Transverse colon (tissue), 4 donors: ENCODE results near the gene KMT2B. TPM values are rescaled to one million over a fixed set of nuclear protein-coding genes. Genes with fewer than 3 reads are reported as not detected.

Source experiments
- DNase-seq: peaks from one replicate; pipeline ENCODE4 v3.0.0-alpha.2; 2019
- H3K27ac ChIP-seq, 4 donors: fragments of 200-600 bp; sonication (generic); 2 replicates each; pipeline ENCODE4 v1.5.1; 2016 to 2018; ENCODE audit warnings: inconsistent platforms in 4 of 4
- H3K27me3 ChIP-seq: fragments of 200-600 bp; sonication (generic); 2 replicates; pipeline ENCODE4 v1.5.1; 2017; ENCODE audit warnings: inconsistent platforms
- H3K36me3 ChIP-seq, 4 donors: fragments of 200-600 bp; sonication (generic); 2 replicates each; pipeline ENCODE4 v1.5.1; 2017 to 2019; ENCODE audit warnings: inconsistent platforms in 4 of 4
- H3K4me1 ChIP-seq, 4 donors: fragments of 200-600 bp; sonication (generic); 2 replicates each; pipeline ENCODE4 v1.5.1; 2017 to 2020; ENCODE audit warnings: inconsistent platforms in 4 of 4
- H3K4me3 ChIP-seq, 4 donors: fragments of 200-600 bp; sonication (generic); 1 replicate in 1 of 4; 2 replicates in 3 of 4; pipeline versions ENCODE4 v1.5.1 to v1.6.1; 2017 to 2019; ENCODE audit warnings: inconsistent platforms in 4 of 4
- H3K9me3 ChIP-seq, 2 donors: fragments of 200-600 bp; sonication (generic); 2 replicates each; pipeline ENCODE4 v1.5.1; 2017 to 2019; ENCODE audit warnings: inconsistent platforms in 2 of 2
- EP300 ChIP-seq: sonication (generic); formaldehyde crosslinking; IDR thresholded peaks from one replicate; pipeline ENCODE4 v1.6.1; 2017; ENCODE audit warnings: antibody characterized with exemption, low read depth
- POLR2A ChIP-seq: fragments of 450-650 bp; IDR thresholded peaks from one replicate; pipeline ENCODE4 v1.6.1; 2016; ENCODE audit warnings: antibody characterized with exemption, mild to moderate bottlenecking, moderate library complexity
- POLR2AphosphoS5 ChIP-seq, 3 donors: sonication (generic); formaldehyde crosslinking; IDR thresholded peaks; one replicate each; pipeline ENCODE4 v1.6.1; 2016; ENCODE audit warnings: antibody characterized with exemption in 3 of 3
- WGBS, 2 donors: methylation state at CpG; one replicate each; pipeline ENCODE4 v1.1.5; 2018; ENCODE audit warnings: low coverage in 1 of 2; 5-methylcytosine and 5-hydroxymethylcytosine counted together
- in situ Hi-C, 4 donors: fragments of 200-750 bp; cut with MboI; loops; one replicate each; pipeline versions ENCODE4 v1.15.0 to v1.15.1; 2017; ENCODE audit warnings: low sequenced_read_pairs in 3 of 4, low pct_ligation_motif_present in 1 of 4, low pct_unique_long_range_greater_than_20kb in 1 of 4
- intact Hi-C: fragments of 100-400 bp; cut with DNase I; formaldehyde crosslinking; loops from one replicate; pipeline ENCODE4 v1.15.1; 2023; ENCODE audit warnings: low total_unique reads
- total RNA-seq, 4 donors: library from RNA; depleted of rRNA; stranded (reverse); fragments of >200 nt; gene quantifications; one replicate each; pipeline ENCODE4 v1.1.0, GENCODE V29; 2016
- TF ChIP-seq, protein P1 (sequence below), 5 experiments: fragments of 200-600 bp in 3 of 5; fragments of 450-650 bp in 2 of 5; sonication (generic) in 3 of 5; IDR thresholded peaks; 1 replicate in 2 of 5; 2 replicates in 3 of 5; pipeline ENCODE4 v1.5.1; 2016 to 2017; ENCODE audit warnings: antibody characterized with exemption in 5 of 5, inconsistent platforms in 3 of 5, mild to moderate bottlenecking in 2 of 5, moderate library complexity in 1 of 5

KMT2B gene, protein sequence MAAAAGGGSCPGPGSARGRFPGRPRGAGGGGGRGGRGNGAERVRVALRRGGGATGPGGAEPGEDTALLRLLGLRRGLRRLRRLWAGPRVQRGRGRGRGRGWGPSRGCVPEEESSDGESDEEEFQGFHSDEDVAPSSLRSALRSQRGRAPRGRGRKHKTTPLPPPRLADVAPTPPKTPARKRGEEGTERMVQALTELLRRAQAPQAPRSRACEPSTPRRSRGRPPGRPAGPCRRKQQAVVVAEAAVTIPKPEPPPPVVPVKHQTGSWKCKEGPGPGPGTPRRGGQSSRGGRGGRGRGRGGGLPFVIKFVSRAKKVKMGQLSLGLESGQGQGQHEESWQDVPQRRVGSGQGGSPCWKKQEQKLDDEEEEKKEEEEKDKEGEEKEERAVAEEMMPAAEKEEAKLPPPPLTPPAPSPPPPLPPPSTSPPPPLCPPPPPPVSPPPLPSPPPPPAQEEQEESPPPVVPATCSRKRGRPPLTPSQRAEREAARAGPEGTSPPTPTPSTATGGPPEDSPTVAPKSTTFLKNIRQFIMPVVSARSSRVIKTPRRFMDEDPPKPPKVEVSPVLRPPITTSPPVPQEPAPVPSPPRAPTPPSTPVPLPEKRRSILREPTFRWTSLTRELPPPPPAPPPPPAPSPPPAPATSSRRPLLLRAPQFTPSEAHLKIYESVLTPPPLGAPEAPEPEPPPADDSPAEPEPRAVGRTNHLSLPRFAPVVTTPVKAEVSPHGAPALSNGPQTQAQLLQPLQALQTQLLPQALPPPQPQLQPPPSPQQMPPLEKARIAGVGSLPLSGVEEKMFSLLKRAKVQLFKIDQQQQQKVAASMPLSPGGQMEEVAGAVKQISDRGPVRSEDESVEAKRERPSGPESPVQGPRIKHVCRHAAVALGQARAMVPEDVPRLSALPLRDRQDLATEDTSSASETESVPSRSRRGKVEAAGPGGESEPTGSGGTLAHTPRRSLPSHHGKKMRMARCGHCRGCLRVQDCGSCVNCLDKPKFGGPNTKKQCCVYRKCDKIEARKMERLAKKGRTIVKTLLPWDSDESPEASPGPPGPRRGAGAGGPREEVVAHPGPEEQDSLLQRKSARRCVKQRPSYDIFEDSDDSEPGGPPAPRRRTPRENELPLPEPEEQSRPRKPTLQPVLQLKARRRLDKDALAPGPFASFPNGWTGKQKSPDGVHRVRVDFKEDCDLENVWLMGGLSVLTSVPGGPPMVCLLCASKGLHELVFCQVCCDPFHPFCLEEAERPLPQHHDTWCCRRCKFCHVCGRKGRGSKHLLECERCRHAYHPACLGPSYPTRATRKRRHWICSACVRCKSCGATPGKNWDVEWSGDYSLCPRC (N-terminal part only)
- 10 to 100 TPM; 31.8 to 63.9 (median 50.7) TPM for total RNA-seq

DNA sequence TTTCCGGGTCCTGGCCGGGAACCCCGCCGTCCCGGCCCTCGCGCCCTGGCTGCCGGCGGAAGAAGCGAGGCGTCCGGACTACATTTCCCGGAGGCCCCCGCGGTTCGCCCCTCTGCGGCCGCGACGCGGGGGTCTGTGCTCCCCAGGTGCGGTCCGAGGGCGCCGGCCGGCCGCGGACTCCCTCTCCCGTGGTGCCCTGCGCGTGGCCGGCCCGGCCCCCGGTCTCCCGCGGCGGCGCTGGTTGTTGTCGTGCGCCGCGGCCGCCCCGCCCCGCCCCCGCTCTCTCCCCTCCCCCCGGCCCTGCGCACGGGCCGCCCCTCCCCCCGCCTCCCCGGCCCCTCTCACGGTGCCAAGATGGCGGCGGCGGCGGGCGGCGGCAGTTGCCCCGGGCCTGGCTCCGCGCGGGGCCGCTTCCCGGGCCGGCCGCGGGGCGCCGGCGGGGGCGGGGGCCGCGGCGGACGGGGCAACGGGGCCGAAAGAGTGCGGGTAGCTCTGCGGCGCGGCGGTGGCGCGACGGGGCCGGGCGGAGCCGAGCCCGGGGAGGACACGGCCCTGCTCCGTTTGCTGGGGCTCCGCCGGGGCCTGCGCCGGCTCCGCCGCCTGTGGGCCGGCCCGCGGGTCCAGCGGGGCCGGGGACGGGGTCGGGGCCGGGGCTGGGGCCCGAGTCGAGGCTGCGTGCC, at the start of gene KMT2B:
Gene KMT2B (plus strand): TSS at position 339 of the 680 bp plus-strand sequence. CDS start 16 bp downstream, at position 355.
- Histone ChIP-seq H3K27me3 (no peaks in the 10 kb centered on the region), H3K4me3 (peak within 1 kb of the TSS; percentile 81 to 89 (median 86)), H3K27ac (peak within 1 kb of the TSS; percentile 91 to 95 (median 92)), H3K36me3 (peaks cover 0 to 12% (median 3%) of the 10 kb centered on the region in 4 donors), H3K9me3 (no peaks in the 10 kb centered on the region), H3K4me1 (peaks cover 18 to 28% (median 24%) of the 10 kb centered on the region in 4 donors)
- WGBS, 2 donors = 1% methylated on average over 33 of the region's 109 CpGs; no CpG with 5 or more reads in 1 of the 2 donors
- peak; percentile 96 for DNase-seq
- TF ChIP-seq POLR2A = no peak
- TF ChIP-seq POLR2AphosphoS5 (IDR thresholded peaks at IDR 0.05) = peak in 1 of 3 donors; percentile 7
- in situ Hi-C loops (no loop called here), intact Hi-C loops (loop anchor here (10.0 kb wide), 1 partner anchor 173 kb away; the partner anchor contains the start of gene TMEM147)

DNA sequence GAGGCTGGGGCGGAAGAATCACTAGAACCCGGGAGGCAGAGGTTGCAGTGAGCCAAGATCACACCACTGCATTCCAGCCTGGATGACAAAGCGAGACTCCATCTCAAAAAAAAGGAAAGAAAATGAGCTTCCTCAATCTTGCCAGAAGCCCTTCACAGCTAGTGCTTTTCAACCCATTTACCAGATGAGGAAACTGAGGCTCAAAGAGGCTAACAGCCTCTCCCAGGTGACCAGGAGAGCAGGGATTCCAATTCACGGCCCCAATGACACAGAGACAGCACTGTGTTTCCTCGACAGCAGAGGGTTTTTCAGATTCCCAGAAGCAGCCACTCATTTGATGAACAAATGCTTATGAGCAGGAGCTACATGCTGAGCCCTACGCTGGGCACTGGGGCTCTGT, 48.2 kb upstream of the KMT2B start:
- no peak for DNase-seq
- intact Hi-C loops (no loop called here), in situ Hi-C loops (no loop called here)
- H3K36me3 ChIP-seq = no peaks in the 10 kb centered on the region
- H3K27ac ChIP-seq = no peak overlapping the region
- 60 to 76% methylated on average over 3 to 6 of the region's 6 CpGs for WGBS, 2 donors
- peaks cover 32% of the 10 kb centered on the region for H3K27me3 ChIP-seq
- peaks cover 0 to 9% (median 4%) of the 10 kb centered on the region in 4 donors for H3K4me1 ChIP-seq
- no peak for TF ChIP-seq POLR2A
- TF ChIP-seq, protein P1, sequence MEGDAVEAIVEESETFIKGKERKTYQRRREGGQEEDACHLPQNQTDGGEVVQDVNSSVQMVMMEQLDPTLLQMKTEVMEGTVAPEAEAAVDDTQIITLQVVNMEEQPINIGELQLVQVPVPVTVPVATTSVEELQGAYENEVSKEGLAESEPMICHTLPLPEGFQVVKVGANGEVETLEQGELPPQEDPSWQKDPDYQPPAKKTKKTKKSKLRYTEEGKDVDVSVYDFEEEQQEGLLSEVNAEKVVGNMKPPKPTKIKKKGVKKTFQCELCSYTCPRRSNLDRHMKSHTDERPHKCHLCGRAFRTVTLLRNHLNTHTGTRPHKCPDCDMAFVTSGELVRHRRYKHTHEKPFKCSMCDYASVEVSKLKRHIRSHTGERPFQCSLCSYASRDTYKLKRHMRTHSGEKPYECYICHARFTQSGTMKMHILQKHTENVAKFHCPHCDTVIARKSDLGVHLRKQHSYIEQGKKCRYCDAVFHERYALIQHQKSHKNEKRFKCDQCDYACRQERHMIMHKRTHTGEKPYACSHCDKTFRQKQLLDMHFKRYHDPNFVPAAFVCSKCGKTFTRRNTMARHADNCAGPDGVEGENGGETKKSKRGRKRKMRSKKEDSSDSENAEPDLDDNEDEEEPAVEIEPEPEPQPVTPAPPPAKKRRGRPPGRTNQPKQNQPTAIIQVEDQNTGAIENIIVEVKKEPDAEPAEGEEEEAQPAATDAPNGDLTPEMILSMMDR (IDR thresholded peaks at IDR 0.05) = no peak
- TF ChIP-seq POLR2AphosphoS5 (IDR thresholded peaks at IDR 0.05) = no peak
- TF ChIP-seq EP300 = no peak
- H3K4me3 ChIP-seq = no peak overlapping the region
- H3K9me3 ChIP-seq = no peaks in the 10 kb centered on the region

DNA sequence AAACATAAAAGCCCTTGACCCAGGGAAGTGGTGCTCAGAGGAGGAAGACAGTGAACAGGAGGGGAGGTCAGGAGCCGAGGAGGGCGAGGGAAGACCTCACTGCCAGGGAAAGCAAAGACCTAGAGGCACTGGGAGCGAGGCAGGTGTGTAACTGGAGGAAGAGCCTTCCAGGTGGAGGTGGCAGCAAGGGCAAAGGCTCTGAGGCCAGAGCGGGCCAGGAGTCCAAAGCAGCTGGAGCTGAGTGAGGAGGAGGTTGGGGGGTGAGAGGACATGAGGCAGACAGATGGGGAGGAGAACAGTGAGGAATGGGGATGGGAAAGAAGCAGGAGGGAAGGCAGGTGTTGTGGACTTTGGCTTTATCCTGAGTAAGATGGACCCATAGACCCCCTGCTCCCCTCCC, 47.8 kb upstream of the KMT2B start:
- Histone ChIP-seq H3K27ac (no peak overlapping the region), H3K9me3 (no peaks in the 10 kb centered on the region), H3K4me1 (peaks cover 0 to 9% (median 4%) of the 10 kb centered on the region in 4 donors), H3K27me3 (peaks cover 33% of the 10 kb centered on the region), H3K36me3 (no peaks in the 10 kb centered on the region), H3K4me3 (no peak overlapping the region)
- no peak for DNase-seq
- 25 to 46% methylated on average over 4 of the region's 4 CpGs for WGBS, 2 donors
- TF ChIP-seq EP300 (no peak), POLR2AphosphoS5 (IDR thresholded peaks at IDR 0.05) (no peak), POLR2A (no peak)
- TF ChIP-seq, protein P1 (IDR thresholded peaks at IDR 0.05) = no peak
- in situ Hi-C loops = no loop called here
- intact Hi-C loops = no loop called here

DNA sequence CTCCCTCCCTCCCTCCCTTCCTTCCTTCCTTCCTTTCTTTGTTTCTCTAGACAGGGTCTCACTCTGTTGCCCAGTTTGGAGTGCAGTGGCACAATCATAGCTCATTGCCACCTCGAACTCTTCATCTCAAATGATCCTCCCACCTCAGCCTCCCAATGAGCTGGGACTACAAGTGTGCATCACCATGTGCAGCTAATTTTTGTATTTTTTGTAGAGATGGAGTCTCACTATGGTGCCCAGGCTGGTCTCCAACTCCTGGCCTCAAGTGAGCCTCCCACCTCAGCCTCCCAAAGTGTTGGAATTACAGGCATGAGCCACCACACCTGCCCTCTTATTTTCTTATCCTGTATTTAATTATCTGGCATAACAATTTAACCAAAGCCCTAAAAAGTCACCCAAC, 47.1 kb upstream of the KMT2B start:
- no peaks in the 10 kb centered on the region for H3K36me3 ChIP-seq
- in situ Hi-C loops = no loop called here
- no peak for TF ChIP-seq POLR2AphosphoS5 (IDR thresholded peaks at IDR 0.05)
- TF ChIP-seq POLR2A = no peak
- no peak for TF ChIP-seq EP300
- TF ChIP-seq, protein P1 (IDR thresholded peaks at IDR 0.05) = no peak
- peaks cover 39% of the 10 kb centered on the region for H3K27me3 ChIP-seq
- H3K27ac ChIP-seq = no peak overlapping the region
- DNase-seq = no peak
- intact Hi-C loops = no loop called here
- no peak overlapping the region for H3K4me3 ChIP-seq
- WGBS, 2 donors = 91% methylated on average over 1 of the region's 1 CpG; no CpG with 5 or more reads in 1 of the 2 donors
- peaks cover 0 to 9% (median 4%) of the 10 kb centered on the region in 4 donors for H3K4me1 ChIP-seq
- H3K9me3 ChIP-seq = no peaks in the 10 kb centered on the region
